Measurements from ENCODE around the gene PWWP2B. TPM values are rescaled to one million over a fixed set of nuclear protein-coding genes. Genes with fewer than 3 reads are reported as not detected.

PWWP2B gene
- total RNA-seq, 2 donors from 2014 or later, result 7.7 to 8.1 TPM

DNA sequence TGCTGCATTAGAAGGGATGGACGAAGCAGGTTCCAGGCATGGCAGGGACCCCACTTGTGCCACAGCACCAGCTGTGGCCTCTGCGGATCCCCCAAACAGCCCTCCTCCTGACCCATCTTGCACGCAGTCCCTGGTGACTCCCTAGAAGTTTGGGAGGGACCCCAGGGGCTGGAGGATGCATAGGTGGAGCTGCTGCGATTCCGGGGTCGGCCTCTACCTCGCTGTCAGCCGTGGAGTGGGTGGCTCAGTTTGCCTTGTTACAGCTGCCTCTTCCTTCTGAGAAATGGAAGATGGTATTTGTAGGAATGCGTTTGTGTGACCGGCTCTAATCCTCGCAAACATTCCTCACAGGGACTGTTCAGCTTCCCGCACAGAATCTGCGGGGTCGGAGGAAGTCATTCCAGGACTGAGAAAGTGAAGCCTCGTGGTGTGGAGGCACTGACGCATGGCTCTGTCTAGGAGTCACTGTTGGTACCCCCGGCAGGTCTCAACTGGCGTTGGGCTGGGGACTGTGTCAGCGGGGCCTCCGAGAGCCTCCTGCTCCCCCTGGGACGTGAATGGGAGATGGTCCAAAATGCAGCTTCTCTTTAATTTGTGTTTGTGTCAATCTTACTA is 17.5 kb downstream of the PWWP2B start:
- no peak overlapping the region for H3K4me3 ChIP-seq
- H3K27ac ChIP-seq, result no peak overlapping the region
- H3K27me3 ChIP-seq, result no peaks in the 10 kb centered on the region
- TF ChIP-seq, protein P1, sequence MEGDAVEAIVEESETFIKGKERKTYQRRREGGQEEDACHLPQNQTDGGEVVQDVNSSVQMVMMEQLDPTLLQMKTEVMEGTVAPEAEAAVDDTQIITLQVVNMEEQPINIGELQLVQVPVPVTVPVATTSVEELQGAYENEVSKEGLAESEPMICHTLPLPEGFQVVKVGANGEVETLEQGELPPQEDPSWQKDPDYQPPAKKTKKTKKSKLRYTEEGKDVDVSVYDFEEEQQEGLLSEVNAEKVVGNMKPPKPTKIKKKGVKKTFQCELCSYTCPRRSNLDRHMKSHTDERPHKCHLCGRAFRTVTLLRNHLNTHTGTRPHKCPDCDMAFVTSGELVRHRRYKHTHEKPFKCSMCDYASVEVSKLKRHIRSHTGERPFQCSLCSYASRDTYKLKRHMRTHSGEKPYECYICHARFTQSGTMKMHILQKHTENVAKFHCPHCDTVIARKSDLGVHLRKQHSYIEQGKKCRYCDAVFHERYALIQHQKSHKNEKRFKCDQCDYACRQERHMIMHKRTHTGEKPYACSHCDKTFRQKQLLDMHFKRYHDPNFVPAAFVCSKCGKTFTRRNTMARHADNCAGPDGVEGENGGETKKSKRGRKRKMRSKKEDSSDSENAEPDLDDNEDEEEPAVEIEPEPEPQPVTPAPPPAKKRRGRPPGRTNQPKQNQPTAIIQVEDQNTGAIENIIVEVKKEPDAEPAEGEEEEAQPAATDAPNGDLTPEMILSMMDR (IDR thresholded peaks at IDR 0.05), result no peak
- no peaks in the 10 kb centered on the region for H3K9me3 ChIP-seq
- peaks cover 4% of the 10 kb centered on the region for H3K36me3 ChIP-seq
- peaks cover 0 to 47% of the 10 kb centered on the region in 2 donors for H3K4me1 ChIP-seq
- no peak for DNase-seq (ENCODE audit: low spot score)

DNA sequence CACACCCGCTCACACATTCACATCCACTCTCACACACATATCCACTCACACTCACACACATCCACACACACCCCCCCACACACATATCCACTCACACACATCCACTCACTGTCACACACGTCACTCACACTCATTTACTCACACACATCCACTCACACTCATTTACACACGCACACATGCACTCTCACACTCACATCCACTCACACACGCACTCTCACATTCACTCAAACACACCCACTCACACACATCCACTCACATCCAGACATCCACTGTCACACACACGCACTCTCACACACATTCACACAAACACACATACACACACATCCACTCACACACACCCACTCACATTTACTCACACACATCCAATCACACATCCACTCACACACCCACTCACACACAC is 18.3 kb downstream of the PWWP2B start:
- Histone ChIP-seq H3K27me3 (no peaks in the 10 kb centered on the region), H3K4me3 (no peak overlapping the region), H3K36me3 (peaks cover 4% of the 10 kb centered on the region), H3K4me1 (peaks cover 0 to 51% of the 10 kb centered on the region in 2 donors), H3K9me3 (no peaks in the 10 kb centered on the region), H3K27ac (no peak overlapping the region)
- TF ChIP-seq, protein P1 (IDR thresholded peaks at IDR 0.05), result no peak
- DNase-seq (ENCODE audit: low spot score), result no peak

DNA sequence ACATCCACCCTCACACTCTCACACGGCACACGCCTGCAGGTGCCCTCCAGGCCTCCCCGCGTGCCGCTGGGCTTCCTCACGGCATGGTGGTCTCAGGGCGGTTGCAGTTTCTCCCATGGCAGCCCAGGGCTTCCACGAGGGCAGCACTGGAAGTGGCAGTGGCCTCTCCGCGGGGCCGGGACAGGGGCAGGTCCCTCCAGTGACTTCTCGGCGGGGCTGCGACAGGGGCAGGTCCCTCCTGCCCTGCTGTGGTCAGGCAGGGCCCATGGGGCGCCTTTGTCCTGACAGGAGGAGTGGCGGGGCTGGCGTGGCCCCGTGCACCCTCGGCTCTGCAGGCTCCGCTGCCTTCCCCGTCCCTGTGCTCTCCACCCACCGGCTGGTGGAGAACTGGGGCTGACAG is 19.0 kb downstream of the PWWP2B start:
- Histone ChIP-seq H3K4me1 (peaks cover 0 to 56% of the 10 kb centered on the region in 2 donors), H3K4me3 (no peak overlapping the region), H3K27me3 (no peaks in the 10 kb centered on the region), H3K36me3 (peaks cover 4% of the 10 kb centered on the region), H3K9me3 (no peaks in the 10 kb centered on the region), H3K27ac (no peak overlapping the region)
- no peak for DNase-seq (ENCODE audit: low spot score)
- TF ChIP-seq, protein P1 (IDR thresholded peaks at IDR 0.05), result no peak

DNA sequence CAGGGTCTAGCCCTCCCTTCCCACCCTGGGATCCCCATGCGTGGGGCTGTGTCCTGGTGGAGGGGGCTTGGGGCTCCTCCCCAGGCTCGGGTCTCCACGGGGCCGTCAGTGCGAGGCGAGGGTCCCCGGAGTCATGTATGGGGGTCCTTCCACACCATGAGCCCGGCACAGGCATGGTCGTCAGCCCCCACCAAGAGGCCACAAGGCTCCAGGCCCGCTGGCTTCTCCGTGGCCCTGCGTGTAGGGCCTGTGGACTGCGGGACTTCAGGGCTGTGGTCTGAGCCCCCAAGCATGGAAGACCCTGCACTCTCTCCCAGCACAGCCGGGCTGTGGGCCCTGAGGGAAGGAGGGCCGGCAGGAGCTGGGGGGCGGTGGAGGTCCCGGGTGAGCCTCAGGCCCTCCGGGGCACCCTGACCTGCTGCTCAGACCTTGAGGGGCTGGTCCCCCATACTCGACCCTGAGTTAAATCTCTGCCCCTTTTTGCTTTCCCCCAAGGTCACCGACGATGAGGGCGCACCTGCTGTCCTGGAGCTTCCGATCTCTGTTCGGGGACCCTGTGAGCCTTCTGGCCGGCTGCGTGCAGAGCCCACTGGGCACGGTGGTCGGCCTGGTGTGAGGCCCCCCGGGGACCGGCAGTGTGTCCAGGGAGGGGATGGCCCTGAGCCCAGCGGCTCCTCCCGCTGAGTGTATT is 19.7 kb downstream of the PWWP2B start:
- TF ChIP-seq, protein P1 (IDR thresholded peaks at IDR 0.05), result no peak
- no peak for DNase-seq (ENCODE audit: low spot score)
- Histone ChIP-seq H3K4me1 (peaks cover 0 to 56% of the 10 kb centered on the region in 2 donors), H3K27me3 (no peaks in the 10 kb centered on the region), H3K27ac (peak overlapping the region; percentile 1 to 27), H3K4me3 (no peak overlapping the region), H3K36me3 (peaks cover 4% of the 10 kb centered on the region), H3K9me3 (no peaks in the 10 kb centered on the region)

DNA sequence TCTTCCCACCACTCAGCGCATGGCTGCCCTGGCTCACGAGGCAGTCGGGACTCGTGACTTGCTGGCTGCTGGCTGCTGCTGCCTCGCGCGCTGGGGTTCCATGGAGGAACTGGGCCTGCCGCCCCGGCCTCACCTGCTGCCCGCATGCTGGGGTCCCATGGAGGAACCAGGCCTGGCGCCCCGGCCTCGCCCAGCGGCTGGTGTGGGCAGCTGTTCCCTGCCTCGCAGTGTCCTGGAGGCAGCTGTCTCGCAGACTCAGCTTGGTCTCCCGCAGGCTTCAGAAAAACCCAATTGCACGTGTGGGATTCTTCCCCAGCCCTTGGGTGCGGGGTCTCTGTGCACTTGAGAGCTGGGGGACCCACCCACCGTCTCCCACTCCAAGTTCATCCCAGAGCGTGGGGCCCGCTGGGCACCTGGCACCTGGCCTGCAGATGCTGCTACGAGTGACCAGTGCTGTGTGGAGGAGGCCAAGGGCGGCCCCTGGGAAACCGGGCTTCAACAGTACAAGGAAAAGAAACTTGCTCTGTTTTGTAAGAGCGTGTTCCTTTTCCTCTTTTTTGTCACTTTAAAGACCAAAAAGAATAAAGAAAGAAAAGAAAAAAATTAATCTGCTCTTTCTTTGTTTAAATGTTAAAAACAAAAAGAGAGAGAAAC is 20.4 kb downstream of the PWWP2B start:
- no peak overlapping the region for H3K4me3 ChIP-seq
- TF ChIP-seq, protein P1 (IDR thresholded peaks at IDR 0.05), result no peak
- peaks cover 0 to 56% of the 10 kb centered on the region in 2 donors for H3K4me1 ChIP-seq
- DNase-seq (ENCODE audit: low spot score), result no peak
- H3K27me3 ChIP-seq, result no peaks in the 10 kb centered on the region
- H3K9me3 ChIP-seq, result no peaks in the 10 kb centered on the region
- H3K27ac ChIP-seq, result peak overlapping the region; percentile 1 to 27
- H3K36me3 ChIP-seq, result peaks cover 4% of the 10 kb centered on the region

Data from right atrium auricular region (tissue), 2 donors.